ENCODE data around the gene PRKCA. TPM values are rescaled to one million over a fixed set of nuclear protein-coding genes. Genes with fewer than 3 reads are reported as not detected.

Gene PRKCA
- total and polyA plus RNA-seq, 9 of the 15 experiments (the other 6 are each of a cell fraction or from before 2014, with no cell fraction given), result 3.2 to 33.0 (median 17.8) TPM

DNA sequence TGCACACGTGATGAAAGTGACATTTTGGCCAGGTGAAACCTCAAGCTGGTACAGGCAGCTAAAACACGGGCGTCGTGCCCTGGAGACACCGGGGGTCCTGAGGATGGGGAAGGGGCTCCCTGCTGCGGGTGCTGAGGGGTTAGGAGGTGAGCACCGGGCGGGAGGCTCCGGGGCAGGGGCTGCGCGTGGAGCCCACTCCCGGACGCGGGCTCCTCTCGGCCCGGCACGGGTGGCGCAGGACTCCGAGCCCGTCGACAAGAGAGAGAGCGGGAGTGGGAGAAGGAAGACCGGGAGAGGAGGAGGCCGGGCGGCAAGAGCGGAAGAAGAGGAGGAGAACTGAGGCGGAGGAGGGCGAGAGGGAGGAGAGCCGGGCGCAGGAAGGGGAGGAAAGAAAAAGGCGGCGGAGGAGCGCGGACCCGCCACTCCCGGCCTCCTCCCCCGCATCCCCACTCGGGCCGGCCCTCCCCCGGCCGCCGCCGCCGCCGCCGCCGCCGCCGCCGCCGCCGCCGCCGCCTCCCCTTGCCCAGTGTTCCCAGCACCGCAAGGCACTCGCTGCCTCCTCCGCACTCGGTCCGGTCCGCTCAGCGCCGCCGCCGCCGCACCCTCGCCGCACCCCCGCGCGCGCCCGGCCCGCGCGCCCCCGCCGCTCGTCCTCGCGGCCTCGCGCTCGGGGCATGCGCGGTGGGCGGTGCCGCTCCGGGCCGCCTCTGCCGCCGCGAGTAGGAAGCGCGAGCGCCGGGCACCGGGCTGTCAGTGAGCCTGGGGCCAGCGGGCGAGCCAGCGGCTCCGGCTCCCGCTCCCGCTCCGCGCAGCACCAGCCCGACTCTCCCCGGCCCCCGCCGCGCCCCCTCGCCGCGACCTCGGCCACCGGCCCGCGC lies at the start of gene PRKCA (continued):
- TF ChIP-seq SMARCA4 (IDR thresholded peaks at IDR 0.05) (0 out of 2 replicates have a peak, but pooled peaks have one; percentile 32), TEAD2 (tag; IDR thresholded peaks at IDR 0.05) (no peak), RAD51 (IDR thresholded peaks at IDR 0.05; ENCODE audit: borderline replicate concordance, low read depth) (peak; percentile 40; the same call in 1 of the 2 replicates), NR4A1 (CRISPR knock-in tag; IDR thresholded peaks at IDR 0.05) (no peak), NR4A1 (tag; IDR thresholded peaks at IDR 0.05) (no peak), MAZ (CRISPR knock-in tag; conservative IDR thresholded peaks at IDR 0.05 in 1 of 2, IDR thresholded peaks at IDR 0.05 in 1 of 2) (no peak; a peak in 1 of 4 replicates), ZNF143 (CRISPR knock-in tag; IDR thresholded peaks at IDR 0.05) (no peak), ZSCAN29 (IDR thresholded peaks at IDR 0.05) (no peak), POLR2G (IDR thresholded peaks at IDR 0.05; ENCODE audit: low read depth, low read length) (peak; percentile 78), NCOA2 (IDR thresholded peaks at IDR 0.05; ENCODE audit: partially characterized antibody in 2 of 2) (no peak), TEAD1 (CRISPR knock-in tag; IDR thresholded peaks at IDR 0.05) (no peak), STAT5A (IDR thresholded peaks at IDR 0.05; ENCODE audit: borderline replicate concordance, low read length) (no peak), XRCC5 (IDR thresholded peaks at IDR 0.05; ENCODE audit: low read depth, low read length) (no peak), BHLHE40 (IDR thresholded peaks at IDR 0.05; ENCODE audit: low read length) (no peak), ZNF140 (CRISPR knock-in tag; IDR thresholded peaks at IDR 0.05) (no peak), TEAD4 (IDR thresholded peaks at IDR 0.05; ENCODE audit: low read length) (no peak), TEAD4 (CRISPR knock-in tag; IDR thresholded peaks at IDR 0.05; ENCODE audit: borderline replicate concordance) (no peak)
- TF ChIP-seq, protein P1, sequence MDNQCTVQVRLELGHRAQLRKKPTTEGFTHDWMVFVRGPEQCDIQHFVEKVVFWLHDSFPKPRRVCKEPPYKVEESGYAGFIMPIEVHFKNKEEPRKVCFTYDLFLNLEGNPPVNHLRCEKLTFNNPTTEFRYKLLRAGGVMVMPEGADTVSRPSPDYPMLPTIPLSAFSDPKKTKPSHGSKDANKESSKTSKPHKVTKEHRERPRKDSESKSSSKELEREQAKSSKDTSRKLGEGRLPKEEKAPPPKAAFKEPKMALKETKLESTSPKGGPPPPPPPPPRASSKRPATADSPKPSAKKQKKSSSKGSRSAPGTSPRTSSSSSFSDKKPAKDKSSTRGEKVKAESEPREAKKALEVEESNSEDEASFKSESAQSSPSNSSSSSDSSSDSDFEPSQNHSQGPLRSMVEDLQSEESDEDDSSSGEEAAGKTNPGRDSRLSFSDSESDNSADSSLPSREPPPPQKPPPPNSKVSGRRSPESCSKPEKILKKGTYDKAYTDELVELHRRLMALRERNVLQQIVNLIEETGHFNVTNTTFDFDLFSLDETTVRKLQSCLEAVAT (IDR thresholded peaks at IDR 0.05), result peak in 1 of 2 experiments; percentile 33; a peak in 1 of 4 replicates
- TF ChIP-seq, protein P2, sequence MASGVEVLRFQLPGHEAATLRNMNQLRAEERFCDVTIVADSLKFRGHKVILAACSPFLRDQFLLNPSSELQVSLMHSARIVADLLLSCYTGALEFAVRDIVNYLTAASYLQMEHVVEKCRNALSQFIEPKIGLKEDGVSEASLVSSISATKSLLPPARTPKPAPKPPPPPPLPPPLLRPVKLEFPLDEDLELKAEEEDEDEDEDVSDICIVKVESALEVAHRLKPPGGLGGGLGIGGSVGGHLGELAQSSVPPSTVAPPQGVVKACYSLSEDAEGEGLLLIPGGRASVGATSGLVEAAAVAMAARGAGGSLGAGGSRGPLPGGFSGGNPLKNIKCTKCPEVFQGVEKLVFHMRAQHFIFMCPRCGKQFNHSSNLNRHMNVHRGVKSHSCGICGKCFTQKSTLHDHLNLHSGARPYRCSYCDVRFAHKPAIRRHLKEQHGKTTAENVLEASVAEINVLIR (CRISPR knock-in tag; IDR thresholded peaks at IDR 0.05), result no peak
- TF ChIP-seq, protein P3, sequence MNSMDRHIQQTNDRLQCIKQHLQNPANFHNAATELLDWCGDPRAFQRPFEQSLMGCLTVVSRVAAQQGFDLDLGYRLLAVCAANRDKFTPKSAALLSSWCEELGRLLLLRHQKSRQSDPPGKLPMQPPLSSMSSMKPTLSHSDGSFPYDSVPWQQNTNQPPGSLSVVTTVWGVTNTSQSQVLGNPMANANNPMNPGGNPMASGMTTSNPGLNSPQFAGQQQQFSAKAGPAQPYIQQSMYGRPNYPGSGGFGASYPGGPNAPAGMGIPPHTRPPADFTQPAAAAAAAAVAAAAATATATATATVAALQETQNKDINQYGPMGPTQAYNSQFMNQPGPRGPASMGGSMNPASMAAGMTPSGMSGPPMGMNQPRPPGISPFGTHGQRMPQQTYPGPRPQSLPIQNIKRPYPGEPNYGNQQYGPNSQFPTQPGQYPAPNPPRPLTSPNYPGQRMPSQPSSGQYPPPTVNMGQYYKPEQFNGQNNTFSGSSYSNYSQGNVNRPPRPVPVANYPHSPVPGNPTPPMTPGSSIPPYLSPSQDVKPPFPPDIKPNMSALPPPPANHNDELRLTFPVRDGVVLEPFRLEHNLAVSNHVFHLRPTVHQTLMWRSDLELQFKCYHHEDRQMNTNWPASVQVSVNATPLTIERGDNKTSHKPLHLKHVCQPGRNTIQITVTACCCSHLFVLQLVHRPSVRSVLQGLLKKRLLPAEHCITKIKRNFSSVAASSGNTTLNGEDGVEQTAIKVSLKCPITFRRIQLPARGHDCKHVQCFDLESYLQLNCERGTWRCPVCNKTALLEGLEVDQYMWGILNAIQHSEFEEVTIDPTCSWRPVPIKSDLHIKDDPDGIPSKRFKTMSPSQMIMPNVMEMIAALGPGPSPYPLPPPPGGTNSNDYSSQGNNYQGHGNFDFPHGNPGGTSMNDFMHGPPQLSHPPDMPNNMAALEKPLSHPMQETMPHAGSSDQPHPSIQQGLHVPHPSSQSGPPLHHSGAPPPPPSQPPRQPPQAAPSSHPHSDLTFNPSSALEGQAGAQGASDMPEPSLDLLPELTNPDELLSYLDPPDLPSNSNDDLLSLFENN (IDR thresholded peaks at IDR 0.05; ENCODE audit: low read depth in 2 of 2, low read length in 2 of 2), result no peak
- TF ChIP-seq, protein P4, sequence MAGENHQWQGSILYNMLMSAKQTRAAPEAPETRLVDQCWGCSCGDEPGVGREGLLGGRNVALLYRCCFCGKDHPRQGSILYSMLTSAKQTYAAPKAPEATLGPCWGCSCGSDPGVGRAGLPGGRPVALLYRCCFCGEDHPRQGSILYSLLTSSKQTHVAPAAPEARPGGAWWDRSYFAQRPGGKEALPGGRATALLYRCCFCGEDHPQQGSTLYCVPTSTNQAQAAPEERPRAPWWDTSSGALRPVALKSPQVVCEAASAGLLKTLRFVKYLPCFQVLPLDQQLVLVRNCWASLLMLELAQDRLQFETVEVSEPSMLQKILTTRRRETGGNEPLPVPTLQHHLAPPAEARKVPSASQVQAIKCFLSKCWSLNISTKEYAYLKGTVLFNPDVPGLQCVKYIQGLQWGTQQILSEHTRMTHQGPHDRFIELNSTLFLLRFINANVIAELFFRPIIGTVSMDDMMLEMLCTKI (IDR thresholded peaks at IDR 0.05; ENCODE audit: partially characterized antibody), result no peak

All from K562 (cell line).